B cell (primary cell): ENCODE measurements around the gene FMO4.

Source experiments
- EZH2 ChIP-seq: IDR thresholded peaks from 2 replicates; pipeline ENCODE4 v1.6.1; 2012; ENCODE audit warnings: borderline replicate concordance, low read depth, mild to moderate bottlenecking, moderate library complexity, low read length; ENCODE audit not compliant: insufficient read depth, poor library complexity, severe bottlenecking
- TF ChIP-seq, protein P1 (sequence below): fragments of 200-600 bp; IDR thresholded peaks from one replicate; pipeline ENCODE4 v1.8.0; 2022; ENCODE audit warnings: antibody characterized with exemption, mild to moderate bottlenecking

DNA sequence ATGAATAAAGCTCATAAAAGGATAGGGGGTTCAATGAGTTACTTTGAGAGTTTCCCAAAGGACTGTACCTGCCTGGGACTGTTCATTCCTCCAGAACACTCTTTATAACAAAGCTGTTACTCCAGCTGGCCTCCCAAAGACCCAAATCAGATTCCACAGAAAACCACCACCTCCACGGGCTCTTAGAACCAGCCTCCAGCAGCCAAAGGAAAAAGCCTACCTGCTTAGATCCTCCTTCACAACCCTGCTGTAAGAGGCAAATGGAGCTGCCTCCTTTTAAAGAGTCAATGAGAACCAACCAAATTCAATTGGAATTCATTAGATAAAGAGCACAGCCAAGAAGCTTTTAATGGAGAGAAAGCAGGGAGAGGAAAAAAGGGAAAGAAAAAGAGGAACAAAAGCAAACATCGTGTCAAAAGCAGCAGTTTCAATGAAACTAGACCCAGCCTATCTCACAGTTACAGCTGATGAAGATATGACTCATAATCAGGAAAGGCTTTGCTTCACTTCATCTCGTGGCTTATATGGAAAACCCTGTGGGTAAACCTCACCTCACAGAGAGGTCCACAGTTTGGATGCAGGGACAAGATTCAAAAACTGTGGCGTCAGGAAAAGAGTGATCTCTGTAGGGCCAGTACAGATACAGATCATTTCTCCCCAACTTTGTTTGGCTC, 27.8 kb upstream of the FMO4 start:
- TF ChIP-seq, protein P1, sequence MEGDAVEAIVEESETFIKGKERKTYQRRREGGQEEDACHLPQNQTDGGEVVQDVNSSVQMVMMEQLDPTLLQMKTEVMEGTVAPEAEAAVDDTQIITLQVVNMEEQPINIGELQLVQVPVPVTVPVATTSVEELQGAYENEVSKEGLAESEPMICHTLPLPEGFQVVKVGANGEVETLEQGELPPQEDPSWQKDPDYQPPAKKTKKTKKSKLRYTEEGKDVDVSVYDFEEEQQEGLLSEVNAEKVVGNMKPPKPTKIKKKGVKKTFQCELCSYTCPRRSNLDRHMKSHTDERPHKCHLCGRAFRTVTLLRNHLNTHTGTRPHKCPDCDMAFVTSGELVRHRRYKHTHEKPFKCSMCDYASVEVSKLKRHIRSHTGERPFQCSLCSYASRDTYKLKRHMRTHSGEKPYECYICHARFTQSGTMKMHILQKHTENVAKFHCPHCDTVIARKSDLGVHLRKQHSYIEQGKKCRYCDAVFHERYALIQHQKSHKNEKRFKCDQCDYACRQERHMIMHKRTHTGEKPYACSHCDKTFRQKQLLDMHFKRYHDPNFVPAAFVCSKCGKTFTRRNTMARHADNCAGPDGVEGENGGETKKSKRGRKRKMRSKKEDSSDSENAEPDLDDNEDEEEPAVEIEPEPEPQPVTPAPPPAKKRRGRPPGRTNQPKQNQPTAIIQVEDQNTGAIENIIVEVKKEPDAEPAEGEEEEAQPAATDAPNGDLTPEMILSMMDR, result no peak
- no peak for TF ChIP-seq EZH2
